Activated gamma-delta T cell (primary cell): ENCODE data around the gene BAHCC1.
"Not testable (repeated sequence)": the region's sequence is repeated elsewhere in the genome, so short reads cannot be mapped to it uniquely, and the experiment has no call there.

Experiments used
- DNase-seq: peaks from one replicate; lab custom pipeline; 2025; lab: John Stamatoyannopoulos, UW

BAHCC1 gene

DNA sequence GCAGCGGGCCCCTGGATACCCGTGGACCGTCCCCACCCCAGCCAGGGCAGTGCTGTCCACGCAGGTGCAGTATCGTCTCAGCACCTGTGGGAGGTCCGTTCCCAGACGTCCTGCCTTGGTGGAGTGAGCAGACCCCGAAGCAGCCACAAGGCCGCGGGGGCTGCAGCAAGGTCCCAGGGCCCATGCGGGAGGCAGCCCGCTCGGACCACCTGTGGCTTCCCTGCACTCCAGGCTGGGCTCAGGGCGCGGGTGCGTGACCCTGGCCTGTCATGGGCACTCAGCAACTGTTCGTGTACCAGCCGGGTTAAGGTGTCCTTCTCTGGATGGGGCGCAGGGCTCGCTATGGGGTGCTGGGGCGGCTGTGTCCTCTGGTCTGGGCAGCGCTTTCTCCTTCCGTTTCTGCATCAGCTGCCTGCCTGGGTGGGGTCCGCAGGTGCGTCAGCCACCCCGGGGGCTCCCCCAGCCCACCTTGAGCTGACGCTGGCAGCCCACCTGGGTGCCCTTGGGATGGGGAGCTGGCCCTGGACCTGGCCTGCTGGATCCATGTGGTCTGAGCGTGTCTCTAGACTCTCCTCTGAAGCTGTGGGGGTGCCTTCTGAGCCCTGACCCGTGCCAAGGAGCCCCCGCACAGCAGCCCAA is 18.4 kb downstream of the BAHCC1 start:
- DNase-seq: no peak

DNA sequence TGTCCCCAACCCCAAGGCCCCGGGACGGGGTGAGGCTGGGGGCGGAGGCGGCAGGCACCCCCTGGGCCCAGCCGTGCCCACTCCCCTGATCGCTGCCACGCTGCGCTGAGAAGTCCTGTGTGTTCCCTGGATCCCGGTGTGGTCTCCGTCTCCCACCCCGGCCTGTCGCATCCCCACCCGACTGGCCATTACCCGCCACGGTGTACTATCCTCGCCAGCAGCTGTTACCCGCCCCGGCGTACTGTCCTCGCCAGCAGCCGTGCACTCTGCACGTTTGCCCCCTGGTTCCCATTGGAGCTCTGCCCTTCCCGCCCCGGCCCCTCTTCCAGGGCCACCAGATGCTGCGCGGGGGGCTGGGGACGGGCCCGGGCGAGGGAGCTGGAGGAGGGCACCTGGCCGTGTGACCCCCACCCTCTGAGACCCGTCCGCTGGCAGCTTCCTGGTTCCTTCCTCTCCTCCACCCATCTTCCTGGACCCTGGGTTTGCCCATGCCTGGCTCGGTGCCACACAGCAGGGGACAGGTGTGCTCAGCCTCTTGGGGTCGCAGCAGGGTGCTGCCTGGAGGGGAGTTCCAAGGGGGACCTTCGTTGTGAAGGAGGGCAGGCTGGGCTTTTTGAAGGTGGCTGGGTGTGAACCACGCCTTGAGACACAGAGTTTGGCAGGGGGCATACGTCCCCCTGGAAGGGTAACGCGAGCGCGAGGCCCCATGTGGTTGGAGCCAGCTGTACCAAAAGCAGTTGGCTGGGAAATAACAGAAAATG is 19.7 kb downstream of the BAHCC1 start:
- DNase-seq: no peak

DNA sequence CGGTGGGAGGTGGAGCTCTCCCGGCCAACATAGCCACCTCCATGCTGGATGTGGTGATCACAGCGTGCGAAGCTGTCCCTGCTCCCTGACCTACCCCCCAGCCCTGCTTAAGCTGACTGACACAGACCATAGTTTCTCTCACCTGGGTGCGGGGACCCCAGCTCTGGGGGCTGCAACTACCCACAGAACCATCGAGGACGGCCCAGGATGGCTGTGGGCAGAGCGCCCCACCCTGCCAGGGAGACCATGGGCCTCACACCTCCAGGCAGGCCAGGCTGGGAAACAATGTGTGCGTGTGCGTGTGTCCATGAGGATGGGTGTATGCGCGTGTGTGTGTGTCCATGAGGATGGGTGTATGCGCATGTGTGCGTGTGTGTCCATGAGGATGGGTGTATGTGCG is 20.4 kb downstream of the BAHCC1 start:
- no peak for DNase-seq

DNA sequence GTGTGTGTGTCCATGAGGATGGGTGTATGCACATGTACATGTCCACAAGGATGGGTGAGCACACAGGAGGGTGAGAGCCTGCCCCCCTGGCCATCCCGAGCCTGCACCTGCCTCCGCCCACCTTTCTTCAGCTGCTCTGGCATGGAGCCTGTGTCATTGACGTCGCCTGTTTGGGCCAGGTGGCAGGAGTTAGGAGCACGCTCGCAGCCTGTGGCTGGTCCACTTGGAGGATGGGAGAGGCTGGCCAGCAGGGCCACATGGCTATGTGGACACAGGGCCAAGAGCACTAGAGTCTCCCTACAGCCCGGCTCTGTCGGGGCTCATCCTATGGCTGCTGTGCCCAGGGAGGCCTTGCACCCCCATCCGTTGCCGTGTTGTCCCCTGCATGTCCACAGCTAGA is 21.4 kb downstream of the BAHCC1 start:
- DNase-seq: no peak

DNA sequence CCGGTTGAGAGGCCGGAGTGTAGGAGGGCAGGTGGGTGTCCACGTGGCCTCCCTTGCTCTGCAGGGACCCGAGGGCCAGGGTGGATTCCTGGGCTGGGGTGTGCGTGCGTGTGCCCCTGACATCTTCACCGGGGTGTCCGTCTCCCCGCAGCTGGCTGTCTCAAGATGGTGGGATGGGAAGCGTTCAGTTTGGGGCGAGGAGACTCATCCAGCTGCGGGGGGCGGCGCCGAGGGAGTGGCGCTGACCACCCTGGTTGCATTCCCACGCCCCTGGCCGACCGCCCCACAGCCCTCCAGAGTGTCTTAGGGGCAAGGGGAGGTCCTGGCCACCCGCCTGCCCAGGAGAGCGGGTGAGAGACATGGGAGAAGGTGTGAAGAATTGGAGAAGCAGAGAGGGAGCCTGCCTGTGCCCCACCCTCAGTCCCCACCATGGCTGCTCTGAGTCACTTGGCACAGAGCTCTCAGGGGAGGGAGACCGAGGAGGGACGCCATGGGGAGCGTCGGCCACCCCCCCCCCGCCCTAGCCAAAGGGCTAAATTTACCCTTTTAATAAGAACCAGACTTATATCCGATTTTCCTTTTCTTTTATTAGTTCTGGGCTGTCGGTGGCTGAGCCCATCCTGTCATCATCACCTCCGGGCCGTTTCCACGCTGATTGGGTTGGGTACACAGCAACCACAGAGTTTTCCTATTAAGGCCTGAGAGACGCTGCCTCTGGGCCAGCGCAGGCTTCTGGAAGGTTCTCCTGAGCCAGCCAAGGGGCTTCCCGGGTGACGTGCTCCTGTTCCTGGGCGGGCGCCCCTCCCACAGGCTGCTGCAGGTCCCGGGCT is 22.0 kb downstream of the BAHCC1 start:
- no peak for DNase-seq

DNA sequence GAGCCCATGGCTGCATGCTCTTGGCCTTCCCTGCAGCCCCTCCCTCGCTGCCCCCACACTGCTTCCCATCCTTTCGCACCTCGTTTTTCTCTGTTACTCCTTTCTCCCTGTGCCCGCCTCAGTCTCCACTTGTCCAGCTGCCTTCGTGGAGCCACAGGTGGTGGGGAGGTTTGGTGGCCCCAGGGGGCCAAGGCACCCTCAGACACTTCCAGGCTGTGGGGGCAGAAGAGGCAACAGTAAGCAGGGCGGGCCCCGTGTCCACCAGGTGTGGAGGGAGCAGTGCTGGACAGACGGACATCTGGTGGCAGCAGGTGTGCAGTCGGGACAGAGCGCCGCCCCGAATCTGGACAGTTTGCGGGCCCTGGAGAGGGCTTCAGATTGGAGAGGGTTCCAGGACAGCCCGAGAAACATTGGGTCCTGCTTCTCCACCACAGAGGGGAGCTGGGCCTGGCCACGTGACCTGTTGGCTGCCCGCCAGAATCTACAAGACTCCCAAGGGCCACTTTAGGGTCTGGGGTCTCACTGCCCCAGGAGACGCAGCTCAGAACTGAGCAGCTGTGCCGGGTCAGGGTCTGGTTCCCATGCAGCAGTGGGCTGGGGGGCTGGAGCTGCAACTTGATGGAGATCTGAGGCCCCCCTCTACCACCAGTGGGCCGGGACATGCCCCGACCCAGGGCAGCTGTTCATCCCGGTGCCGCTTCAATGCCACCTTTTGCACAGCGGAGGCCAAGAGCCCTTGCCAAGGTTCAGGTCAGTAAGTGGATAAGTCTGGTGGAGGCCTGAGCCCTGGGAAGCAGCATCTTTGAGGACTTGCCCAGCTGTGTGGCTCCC is 22.8 kb downstream of the BAHCC1 start:
- DNase-seq: no peak

DNA sequence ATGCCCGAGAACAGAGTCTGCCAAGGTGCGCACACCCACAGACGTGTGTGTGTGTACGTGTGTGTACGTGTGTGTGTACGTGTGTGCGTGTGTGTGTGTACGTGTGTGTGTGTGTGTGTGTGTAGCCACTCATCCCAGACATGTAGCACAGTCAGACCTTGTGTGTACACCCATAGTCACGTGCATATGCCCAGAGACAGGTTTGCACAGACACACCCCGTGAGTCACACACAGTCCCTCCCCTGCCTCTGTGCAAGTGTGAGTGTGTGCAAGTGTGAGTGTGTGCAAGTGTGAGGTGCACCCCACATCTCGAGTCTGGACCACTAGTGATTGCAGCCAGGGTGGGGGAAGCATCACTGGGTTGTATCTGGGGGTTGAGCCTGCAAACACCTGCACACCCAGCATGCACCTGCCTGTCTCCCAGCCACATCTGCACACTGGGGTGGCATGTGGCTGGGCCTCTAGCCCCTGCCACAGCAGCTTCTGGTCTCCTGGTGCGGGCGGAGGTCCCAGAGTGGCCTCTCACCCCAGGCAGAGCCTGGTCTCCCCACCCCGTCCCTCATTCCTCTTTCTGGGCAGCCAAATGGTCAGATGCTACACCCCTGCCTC is 23.6 kb downstream of the BAHCC1 start:
- DNase-seq: no peak

DNA sequence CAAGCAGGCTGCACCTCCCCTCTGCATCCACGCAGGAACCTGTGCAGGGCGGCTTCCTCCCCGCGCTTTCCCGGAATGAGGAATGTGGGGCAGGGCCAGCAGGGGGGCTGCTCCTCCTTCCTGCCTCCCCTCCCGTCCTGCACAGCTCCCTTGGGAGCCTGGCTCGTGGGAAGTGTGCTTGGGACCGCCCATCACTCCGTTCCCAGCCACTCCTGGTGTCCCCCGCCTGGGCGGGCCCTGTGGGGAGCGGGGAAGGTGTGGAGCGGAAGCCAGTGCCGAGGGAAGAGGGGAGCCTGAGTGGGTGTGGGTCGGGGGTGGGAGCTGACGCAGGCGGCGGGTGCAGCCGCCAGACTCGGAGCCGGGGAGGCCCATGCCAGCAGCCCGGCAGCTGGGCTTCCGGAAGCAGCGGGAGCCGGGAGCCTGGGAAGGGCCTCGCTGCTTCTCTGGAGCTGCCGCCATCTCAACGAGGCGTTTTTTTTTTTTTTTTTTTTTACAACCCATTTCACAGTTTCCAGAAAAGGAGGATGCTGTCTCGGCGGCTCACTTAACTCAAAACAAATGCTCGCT is 24.1 kb downstream of the BAHCC1 start:
- DNase-seq: no peak

DNA sequence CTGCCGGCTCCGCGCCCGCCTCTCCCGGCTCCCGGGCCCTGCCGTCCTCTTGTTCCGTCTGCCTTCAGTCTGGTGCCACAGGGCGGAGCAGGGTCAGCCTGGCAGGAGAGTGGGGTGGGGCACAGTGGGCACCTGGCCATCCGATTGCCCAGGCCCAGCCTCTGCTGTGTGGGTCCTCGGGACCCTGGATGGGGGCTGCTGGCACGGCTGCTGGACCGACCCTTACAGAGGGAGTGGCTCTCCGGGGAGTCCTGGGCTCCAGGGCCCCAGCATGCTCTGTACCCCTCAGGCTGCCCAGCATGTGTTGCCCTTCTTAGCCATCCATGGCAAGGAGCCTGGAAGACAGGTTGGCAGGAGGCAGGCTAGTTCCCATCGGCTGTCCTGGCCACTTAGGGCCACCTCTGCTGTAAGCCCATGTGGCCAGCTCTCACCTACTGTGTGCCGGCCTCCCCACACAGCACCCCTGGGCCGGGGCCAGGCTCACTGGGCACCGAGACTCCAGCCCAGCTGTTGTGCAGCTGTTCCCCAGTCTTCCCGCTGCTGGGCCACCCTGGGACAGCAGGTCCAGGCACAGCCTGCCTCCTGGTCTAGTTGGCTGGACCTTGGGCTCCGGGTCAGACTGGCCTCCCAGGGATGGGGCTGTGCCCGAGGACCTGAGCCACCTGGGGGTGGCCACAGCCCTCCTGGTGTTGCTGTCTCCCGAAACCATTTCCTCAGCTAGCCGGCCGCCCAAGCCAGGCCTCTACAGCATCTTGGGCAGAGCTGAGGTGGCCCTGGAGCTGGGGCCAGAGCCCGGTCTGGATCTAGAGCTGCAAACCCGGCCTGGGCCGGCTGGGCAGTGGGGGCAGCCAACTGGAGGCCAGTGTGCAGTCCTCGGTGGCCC is 24.9 kb downstream of the BAHCC1 start:
- DNase-seq: no peak

DNA sequence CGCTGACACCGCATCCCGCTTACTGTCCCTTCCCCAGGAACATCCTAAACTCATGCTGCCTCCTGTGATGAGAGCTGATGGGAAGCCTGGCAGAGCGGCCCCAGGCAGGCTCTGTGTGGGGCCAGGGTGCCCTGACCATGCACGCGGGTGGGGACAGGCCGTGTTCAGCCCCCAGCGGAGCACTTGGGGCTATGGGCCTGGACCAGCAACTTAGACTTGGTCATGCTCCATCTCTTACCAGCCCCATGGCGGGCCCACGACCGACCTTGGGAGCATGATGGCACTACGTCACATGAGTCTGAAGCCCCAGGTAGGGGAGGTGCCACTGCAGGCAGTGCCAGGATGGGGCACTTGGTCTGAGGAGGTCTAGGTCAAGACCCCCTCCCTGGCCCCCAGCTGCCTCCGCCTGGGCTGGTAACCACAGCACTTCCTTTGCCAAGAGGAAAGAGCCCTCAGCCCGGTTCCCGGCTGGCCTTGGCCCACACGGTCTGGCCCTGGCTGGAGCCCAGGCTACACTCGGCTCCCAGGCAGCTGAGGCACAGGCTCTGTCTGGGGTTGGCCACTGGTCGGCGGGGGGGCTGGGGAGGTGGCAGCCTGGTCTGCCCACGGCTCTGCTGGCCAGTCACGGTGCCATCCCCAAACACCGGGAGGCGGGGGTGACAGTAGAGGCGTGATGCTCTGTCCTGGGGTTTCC is 25.7 kb downstream of the BAHCC1 start:
- no peak for DNase-seq

DNA sequence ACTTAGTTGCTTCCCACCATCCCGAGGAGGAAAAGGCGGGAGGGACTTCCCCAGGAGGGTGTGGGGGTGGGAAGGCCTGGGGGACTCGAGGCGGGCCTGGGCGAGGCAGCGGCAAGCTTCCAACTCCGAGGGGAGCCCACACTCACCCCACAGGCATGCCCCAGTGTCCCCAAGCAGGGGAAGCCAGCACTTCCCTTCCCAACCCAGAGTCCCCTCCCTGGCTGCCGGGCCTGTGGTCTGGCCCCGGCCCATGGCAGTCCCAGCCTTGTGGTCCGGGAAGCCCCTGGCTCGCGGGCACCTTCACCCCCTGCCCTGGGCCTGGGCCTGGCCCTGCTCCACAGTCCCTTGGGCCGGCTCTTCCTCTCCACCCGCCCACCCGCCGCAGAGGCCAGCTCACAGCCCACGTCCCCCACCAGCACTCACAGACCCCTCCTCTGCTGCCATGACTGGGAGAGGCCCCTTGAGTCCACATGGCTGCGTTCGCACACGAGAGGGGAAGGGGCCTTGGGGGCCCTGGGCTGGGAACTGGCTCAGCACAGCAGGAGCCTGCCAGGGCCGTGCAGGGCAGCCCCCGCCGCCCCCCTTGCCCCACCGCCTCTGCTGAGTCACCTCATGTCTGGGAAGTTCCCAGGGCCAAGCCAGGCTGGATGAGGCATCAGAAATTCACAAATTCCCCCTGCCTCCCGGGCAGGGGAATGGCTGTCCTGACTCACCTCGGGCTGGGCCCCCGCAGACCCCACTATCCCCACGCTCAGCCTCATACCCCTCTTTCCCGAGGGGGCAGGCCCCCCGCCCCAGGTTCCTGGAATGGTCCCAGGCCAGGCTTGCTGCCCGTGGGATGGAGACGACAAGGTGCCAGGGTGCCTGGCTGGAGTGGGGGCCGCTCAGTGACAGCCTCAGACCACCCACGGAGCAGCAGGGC is 27.8 kb downstream of the BAHCC1 start:
- no peak for DNase-seq

DNA sequence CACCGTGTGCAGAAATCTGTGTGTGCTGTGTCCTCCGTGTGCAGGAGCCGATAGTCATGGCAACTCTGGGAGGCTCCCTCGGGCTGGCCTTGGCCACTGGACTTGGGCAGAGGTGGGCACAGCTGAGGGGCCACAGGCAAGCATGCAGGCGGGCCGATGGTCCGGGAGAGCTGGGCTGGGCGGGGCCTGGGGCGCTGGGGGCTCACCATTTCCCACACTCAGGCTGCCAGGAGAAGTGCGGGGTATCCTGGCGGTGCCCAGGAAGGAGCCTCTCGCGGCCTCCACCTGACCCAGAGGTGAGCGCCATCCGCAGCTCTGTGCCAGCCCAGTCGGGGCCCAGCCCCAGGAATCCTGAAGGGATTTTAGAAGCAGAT is 28.4 kb downstream of the BAHCC1 start:
- no peak for DNase-seq

DNA sequence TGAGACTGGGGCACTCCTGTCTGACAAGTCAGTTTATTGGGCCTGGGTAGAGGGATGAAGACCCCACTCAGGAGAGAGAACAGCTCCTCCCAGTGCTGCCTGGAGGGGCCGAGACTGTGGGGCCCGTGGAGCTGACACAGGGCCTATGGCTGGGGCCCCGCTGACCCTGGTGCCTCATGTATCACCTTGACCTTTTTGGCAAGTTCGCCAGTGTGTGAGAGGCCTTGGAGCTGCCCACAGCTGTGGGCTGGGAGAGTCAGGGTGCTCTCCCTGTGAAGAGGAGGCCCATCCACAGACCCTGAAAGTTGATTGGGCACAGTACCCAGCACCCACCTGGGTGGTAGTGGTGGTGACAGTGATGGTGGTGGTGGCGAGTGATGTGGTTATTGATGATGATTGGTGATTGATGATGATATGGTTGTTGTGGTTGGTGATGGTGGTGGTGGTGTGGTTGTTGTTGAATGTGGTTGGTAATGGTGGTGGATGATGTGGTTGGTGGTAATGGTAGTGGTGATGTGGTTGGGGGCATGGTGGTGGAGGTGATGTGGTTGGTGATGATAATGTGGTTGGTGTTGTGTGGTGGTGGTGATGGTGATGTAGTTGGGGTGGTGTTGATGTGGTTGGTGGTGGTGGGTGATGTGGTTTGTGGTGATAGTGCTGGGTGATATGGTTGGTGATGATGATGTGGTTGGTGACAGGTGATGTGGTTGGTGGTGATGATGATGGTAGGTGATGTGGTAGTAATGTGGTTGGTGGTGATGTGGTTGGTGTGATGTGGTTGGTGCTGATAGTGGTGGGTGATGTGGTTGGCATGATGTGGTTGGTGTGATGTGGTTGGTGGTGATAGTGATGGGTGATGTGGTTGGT is 29.1 kb downstream of the BAHCC1 start:
- DNase-seq: no peak

DNA sequence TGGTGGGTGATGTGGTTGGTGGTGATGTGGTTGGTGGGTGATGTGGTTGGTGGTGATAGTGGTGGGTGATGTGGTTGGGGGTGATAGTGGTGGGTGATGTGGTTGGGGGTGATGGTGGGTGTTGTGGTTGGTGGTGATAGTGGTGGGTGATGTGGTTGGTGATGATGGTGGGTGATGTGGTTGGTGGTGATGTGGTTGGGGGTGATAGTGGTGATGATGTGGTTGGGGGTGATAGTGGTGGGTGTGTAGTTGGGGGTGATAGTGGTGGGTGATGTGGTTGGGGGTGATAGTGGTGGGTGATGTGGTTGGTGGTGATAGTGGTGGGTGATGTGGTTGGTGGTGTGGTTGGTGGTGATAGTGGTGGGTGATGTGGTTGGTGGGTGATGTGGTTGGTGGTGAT is 29.8 kb downstream of the BAHCC1 start:
- not testable (repeated sequence) for DNase-seq

DNA sequence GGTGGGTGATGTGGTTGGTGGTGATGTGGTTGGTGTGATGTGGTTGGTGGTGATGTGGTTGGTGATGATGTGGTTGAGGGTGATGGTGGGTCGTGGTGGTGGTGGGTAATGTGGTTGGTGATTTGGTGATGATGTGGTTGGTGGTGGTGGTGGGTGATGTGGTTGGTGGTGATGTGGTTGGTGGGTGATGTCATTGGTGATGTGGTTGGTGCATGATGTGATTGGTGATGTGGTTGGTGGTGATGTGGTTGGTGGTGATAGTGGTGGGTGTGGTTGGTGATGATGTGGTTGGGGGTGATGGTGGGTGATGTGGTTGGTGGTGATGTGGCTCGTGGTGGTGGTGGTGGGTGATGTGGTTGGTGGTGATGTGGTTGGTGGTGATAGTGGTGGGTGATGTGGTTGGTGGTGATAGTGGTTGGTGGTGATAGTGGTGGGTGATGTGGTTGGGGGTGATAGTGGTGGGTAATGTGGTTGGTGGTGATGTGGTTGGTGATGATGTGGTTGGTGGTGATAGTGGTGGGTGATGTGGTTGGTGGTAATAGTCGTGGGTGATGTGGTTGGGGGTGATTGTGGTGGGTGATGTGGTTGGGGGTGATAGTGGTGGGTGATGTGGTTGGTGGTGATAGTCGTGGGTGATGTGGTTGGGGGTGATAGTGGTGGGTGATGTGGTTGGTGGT is 30.6 kb downstream of the BAHCC1 start:
- DNase-seq: not testable (repeated sequence)

DNA sequence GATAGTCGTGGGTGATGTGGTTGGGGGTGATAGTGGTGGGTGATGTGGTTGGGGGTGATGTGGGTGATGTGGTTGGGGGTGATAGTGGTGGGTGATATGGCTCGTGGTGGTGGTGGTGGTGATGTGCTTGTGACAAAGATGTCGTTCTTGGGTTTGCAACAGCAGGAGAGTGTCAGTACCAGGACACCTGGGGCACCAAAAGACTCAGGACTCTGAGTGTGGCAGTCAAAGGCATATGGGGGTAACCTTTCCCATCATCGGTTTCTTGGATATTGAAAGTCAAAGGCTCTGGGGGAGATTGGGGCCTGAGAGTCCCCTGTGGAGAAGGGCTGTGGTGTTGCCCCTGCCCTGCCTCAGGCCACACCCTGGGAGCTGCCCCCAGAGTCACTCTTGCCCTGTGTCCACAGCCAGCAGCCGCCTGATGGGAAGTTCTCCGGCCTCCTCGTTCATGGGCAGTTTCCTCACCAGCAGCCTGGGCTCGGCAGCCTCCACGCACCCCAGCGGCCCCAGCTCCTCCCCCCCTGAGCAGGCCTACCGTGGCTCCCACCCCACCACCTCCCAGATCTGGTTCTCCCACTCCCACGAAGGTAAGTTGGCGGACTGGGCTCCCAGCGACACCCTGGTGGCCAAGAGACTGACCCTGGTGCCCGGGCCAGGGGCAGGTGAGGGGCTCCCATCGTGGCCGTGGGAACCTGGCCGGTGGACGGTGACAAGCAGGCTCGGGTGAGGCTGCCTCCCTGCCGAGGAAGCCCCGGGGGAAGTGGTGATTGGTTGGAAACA is 31.3 kb downstream of the BAHCC1 start:
- DNase-seq: no peak
